Measurements from ENCODE around the gene BTBD1.

BTBD1 gene

GRCh38 chr15:83061680-83062079 lies 5.4 kb downstream of the BTBD1 start:
- TF ChIP-seq CTCF (conservative IDR thresholded peaks at IDR 0.05; ENCODE audit: low read depth): no peak
- no peak overlapping the region for H3K27ac ChIP-seq
- POLR2A ChIA-PET (ENCODE audit: low non-redundant PET): no interaction called here
- CTCF ChIA-PET: no interaction called here
- DNase-seq (ENCODE audit: low spot score): no peak

DNA sequence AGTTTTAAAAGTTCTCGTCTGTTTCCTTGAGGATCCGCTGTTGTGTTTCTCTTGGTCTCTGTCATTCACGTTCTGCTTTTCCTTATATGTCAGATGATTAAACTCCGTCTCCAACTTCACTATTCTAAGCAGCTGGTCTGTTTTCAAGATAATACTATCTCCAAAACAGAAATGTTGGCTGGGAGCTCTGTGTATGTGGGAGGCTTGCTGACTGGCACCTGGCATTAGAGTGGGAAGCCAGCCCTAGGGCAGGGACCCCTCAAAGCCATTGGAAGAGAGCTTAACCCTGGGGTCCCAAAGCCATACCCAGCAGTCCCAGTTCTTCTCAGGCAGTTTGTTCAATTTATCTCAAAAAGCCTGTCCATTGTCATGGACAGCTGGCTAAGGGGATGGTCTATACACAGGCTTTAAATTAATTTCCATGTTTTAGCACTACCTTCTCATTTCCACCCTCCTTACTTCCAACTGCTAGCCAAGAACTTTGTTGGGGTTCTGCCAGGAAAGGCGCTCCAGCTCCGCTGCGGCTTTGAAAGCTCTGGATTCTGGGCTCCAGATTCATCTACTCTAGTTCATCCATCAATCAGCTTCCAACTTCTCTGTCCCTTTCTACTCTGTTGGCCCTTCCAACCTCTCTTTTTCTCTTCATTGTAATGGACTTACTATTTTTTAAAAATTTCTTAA lies 9.2 kb downstream of the BTBD1 start:
- POLR2A ChIA-PET (ENCODE audit: low non-redundant PET): no interaction called here
- TF ChIP-seq CTCF (conservative IDR thresholded peaks at IDR 0.05; ENCODE audit: low read depth): no peak
- CTCF ChIA-PET: interaction anchor here (1.0 kb wide), 1 partner anchor 47 kb away, joined by 3 read pairs; no protein-coding TSS in a partner anchor
- no peak overlapping the region for H3K27ac ChIP-seq
- no peak for DNase-seq (ENCODE audit: low spot score)

- ChIA-PET POLR2A (ENCODE audit: low non-redundant PET) (no interaction called here), CTCF (interaction anchor here (1.0 kb wide), 1 partner anchor 46 kb away, joined by 3 read pairs; no protein-coding TSS in a partner anchor)
- TF ChIP-seq CTCF (conservative IDR thresholded peaks at IDR 0.05; ENCODE audit: low read depth): no peak
- no peak for DNase-seq (ENCODE audit: low spot score)
- no peak overlapping the region for H3K27ac ChIP-seq
These were observed 10.1 kb downstream of the BTBD1 start for GRCh38 chr15:83057002-83057401.

GRCh38 chr15:83053151-83053550 lies 13.9 kb downstream of the BTBD1 start:
- POLR2A ChIA-PET (ENCODE audit: low non-redundant PET): no interaction called here
- DNase-seq (ENCODE audit: low spot score): no peak
- no peak for TF ChIP-seq CTCF (conservative IDR thresholded peaks at IDR 0.05; ENCODE audit: low read depth)
- CTCF ChIA-PET: interaction anchor here (0.7 to 0.9 kb wide), 2 partner anchors 40 to 42 kb away, joined by 8 read pairs; partner anchors contain the start of gene C15orf40
- no peak overlapping the region for H3K27ac ChIP-seq

DNA sequence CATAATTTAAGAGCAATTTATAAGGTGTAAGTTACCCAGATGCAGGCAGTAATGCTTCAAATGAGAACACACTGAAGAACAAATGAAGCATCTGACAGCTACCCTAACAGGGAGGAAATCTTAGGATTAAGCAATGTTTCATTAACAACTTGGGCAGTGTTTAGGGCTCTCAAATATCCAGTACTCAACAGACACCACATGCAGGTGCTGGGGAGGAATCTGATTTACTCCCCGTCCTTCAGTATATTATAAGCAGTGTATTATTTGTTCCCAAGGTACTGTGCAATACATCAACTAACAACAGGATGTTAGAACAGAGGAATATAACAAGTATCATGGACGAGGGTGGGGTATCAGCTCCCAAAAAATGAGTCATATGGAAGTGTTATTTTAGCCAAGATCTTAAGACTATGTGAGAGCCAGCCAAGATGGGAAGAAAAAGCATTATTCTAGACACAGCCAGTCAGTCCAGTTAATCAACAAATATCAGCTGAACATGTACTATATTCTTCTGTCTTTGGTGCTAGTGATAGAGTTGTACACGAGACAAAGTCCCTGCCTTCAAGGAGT lies 20.4 kb downstream of the BTBD1 start:
- ChIA-PET POLR2A (ENCODE audit: low non-redundant PET) (no interaction called here), CTCF (interaction anchor here (1.5 kb wide), 1 partner anchor 35 kb away, joined by 4 read pairs; the partner anchor contains the start of gene C15orf40)
- no peak for TF ChIP-seq CTCF (conservative IDR thresholded peaks at IDR 0.05; ENCODE audit: low read depth)
- H3K27ac ChIP-seq: no peak overlapping the region
- DNase-seq (ENCODE audit: low spot score): peak; percentile 41

GRCh38 chr15:83044156-83044555 lies 22.9 kb downstream of the BTBD1 start:
- CTCF ChIA-PET: no interaction called here
- DNase-seq (ENCODE audit: low spot score): no peak
- H3K27ac ChIP-seq: no peak overlapping the region
- POLR2A ChIA-PET (ENCODE audit: low non-redundant PET): no interaction called here
- no peak for TF ChIP-seq CTCF (conservative IDR thresholded peaks at IDR 0.05; ENCODE audit: low read depth)
